Glutamatergic neuron (in vitro differentiated cells): Measurements from ENCODE around the gene ENC1. TPM values are rescaled to one million over a fixed set of nuclear protein-coding genes. Genes with fewer than 3 reads are reported as not detected.

Source experiments
- DNase-seq: peaks from one replicate; pipeline ENCODE4 v3.0.0; 2022
- H3K27ac Mint-ChIP-seq: one replicate; pipeline ENCODE4 v1.8.0; 2020; ENCODE audit warnings: mild to moderate bottlenecking, mixed read lengths, inconsistent platforms; ENCODE audit not compliant: unreplicated experiment
- H3K27me3 Mint-ChIP-seq: one replicate; pipeline ENCODE4 v1.8.0; 2020; ENCODE audit warnings: mild to moderate bottlenecking, moderate library complexity, mixed read lengths, inconsistent platforms; ENCODE audit not compliant: unreplicated experiment
- H3K36me3 Mint-ChIP-seq: one replicate; pipeline ENCODE4 v1.8.0; 2020; ENCODE audit warnings: mild to moderate bottlenecking, mixed read lengths, inconsistent platforms; ENCODE audit not compliant: unreplicated experiment
- H3K4me1 Mint-ChIP-seq: one replicate; pipeline ENCODE4 v1.8.0; 2020; ENCODE audit warnings: mild to moderate bottlenecking, low read depth, mixed read lengths, inconsistent platforms; ENCODE audit not compliant: unreplicated experiment
- H3K4me3 Mint-ChIP-seq: one replicate; pipeline ENCODE4 v1.8.0; 2020; ENCODE audit warnings: mild to moderate bottlenecking, mixed read lengths, inconsistent platforms; ENCODE audit not compliant: unreplicated experiment
- H3K9me3 Mint-ChIP-seq: one replicate; pipeline ENCODE4 v1.8.0; 2020; ENCODE audit warnings: mild to moderate bottlenecking, moderate library complexity, mixed read lengths, inconsistent platforms; ENCODE audit not compliant: unreplicated experiment
- total RNA-seq: library from RNA; stranded (reverse); fragmentation: NEBNext Ultra II Directional; extraction: Animal tissue kit (Norgen Biotek cat#: 25700); gene quantifications from one replicate; pipeline ENCODE4 v1.2.1, GENCODE V29; 2021; ENCODE audit not compliant: unreplicated experiment
- TF ChIP-seq, protein P1 (sequence below): fragments of 200-600 bp; sonication (generic); IDR thresholded peaks from one replicate; pipeline ENCODE4 v1.5.0; 2021; ENCODE audit not compliant: partially characterized antibody, unreplicated experiment

ENC1 gene
- total RNA-seq, 1 donor from 2014 or later: 302 TPM

- H3K9me3 Mint-ChIP-seq: peaks cover under 1% of the 10 kb centered on the region
- H3K27ac Mint-ChIP-seq: peak overlapping the region; percentile 15
- no peaks in the 10 kb centered on the region for H3K36me3 Mint-ChIP-seq
- H3K27me3 Mint-ChIP-seq: peaks cover 3% of the 10 kb centered on the region
- TF ChIP-seq, protein P1, sequence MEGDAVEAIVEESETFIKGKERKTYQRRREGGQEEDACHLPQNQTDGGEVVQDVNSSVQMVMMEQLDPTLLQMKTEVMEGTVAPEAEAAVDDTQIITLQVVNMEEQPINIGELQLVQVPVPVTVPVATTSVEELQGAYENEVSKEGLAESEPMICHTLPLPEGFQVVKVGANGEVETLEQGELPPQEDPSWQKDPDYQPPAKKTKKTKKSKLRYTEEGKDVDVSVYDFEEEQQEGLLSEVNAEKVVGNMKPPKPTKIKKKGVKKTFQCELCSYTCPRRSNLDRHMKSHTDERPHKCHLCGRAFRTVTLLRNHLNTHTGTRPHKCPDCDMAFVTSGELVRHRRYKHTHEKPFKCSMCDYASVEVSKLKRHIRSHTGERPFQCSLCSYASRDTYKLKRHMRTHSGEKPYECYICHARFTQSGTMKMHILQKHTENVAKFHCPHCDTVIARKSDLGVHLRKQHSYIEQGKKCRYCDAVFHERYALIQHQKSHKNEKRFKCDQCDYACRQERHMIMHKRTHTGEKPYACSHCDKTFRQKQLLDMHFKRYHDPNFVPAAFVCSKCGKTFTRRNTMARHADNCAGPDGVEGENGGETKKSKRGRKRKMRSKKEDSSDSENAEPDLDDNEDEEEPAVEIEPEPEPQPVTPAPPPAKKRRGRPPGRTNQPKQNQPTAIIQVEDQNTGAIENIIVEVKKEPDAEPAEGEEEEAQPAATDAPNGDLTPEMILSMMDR: no peak
- DNase-seq: no peak
- H3K4me3 Mint-ChIP-seq: no peak overlapping the region
- peaks cover 23% of the 10 kb centered on the region for H3K4me1 Mint-ChIP-seq
These were observed 21.2 kb downstream of the ENC1 start for GRCh38 chr5:74619308-74619707.

DNA sequence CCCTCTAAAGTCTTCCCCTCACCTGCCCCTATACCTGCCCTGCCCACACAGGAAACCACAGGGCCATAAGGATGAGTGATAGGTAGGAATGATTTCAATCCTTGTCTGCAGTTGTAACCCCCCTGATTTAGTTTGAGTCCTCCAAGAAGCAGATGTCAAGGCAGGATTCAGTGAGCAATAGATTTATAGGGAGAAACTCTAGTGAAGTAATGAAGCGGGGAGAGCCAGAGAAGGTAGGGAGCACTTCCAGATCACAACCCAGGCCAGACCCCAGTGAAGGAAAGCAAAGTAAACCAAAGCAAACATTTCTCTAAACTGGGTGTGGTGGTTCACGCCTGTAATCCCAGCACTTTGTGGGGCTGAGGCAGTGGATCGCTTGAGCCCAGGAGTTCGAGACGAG lies 22.4 kb downstream of the ENC1 start:
- peaks cover 2% of the 10 kb centered on the region for H3K9me3 Mint-ChIP-seq
- no peak for DNase-seq
- H3K4me3 Mint-ChIP-seq: no peak overlapping the region
- peaks cover 3% of the 10 kb centered on the region for H3K27me3 Mint-ChIP-seq
- H3K27ac Mint-ChIP-seq: no peak overlapping the region
- peaks cover 18% of the 10 kb centered on the region for H3K4me1 Mint-ChIP-seq
- TF ChIP-seq, protein P1: no peak
- H3K36me3 Mint-ChIP-seq: no peaks in the 10 kb centered on the region

GRCh38 chr5:74617202-74617601 lies 23.3 kb downstream of the ENC1 start:
- DNase-seq: no peak
- Mint-ChIP-seq H3K4me1 (peaks cover 13% of the 10 kb centered on the region), H3K27ac (no peak overlapping the region), H3K36me3 (no peaks in the 10 kb centered on the region), H3K9me3 (peaks cover 2% of the 10 kb centered on the region), H3K27me3 (peaks cover 1% of the 10 kb centered on the region), H3K4me3 (no peak overlapping the region)
- TF ChIP-seq, protein P1: no peak

- peaks cover 1% of the 10 kb centered on the region for H3K27me3 Mint-ChIP-seq
- DNase-seq: no peak
- no peak overlapping the region for H3K27ac Mint-ChIP-seq
- peaks cover 2% of the 10 kb centered on the region for H3K9me3 Mint-ChIP-seq
- H3K4me1 Mint-ChIP-seq: peaks cover 13% of the 10 kb centered on the region
- TF ChIP-seq, protein P1: no peak
- no peak overlapping the region for H3K4me3 Mint-ChIP-seq
- no peaks in the 10 kb centered on the region for H3K36me3 Mint-ChIP-seq
These were observed 24.0 kb downstream of the ENC1 start for GRCh38 chr5:74616236-74617146.

GRCh38 chr5:74613283-74613682 lies 27.2 kb downstream of the ENC1 start:
- no peak overlapping the region for H3K4me3 Mint-ChIP-seq
- TF ChIP-seq, protein P1: no peak
- no peak overlapping the region for H3K27ac Mint-ChIP-seq
- H3K36me3 Mint-ChIP-seq: no peaks in the 10 kb centered on the region
- H3K27me3 Mint-ChIP-seq: no peaks in the 10 kb centered on the region
- peaks cover 3% of the 10 kb centered on the region for H3K9me3 Mint-ChIP-seq
- no peak for DNase-seq
- H3K4me1 Mint-ChIP-seq: peaks cover 27% of the 10 kb centered on the region
